PC-9 (cell line): ENCODE measurements around the gene SPDYA. TPM values are rescaled to one million over a fixed set of nuclear protein-coding genes. Genes with fewer than 3 reads are reported as not detected.

ENCODE experiments used
- BruUV-seq: library from RNA; stranded (reverse); fragments of 400-500 nt; replicated peaks from 2 replicates; lab custom pipeline; 2021; lab: Mats Ljungman, UMichigan
- CTCF ChIA-PET: fragments of 300-600 bp; sonication (Branson Sonifier 250); formaldehyde crosslinking; loops from one replicate; lab custom pipeline; 2022; ENCODE audit warnings: antibody characterized with exemption; lab: Charles Lee
- POLR2A ChIA-PET: fragments of 300-600 bp; sonication (Branson Sonifier 250); formaldehyde crosslinking; loops from one replicate; lab custom pipeline; 2022; ENCODE audit warnings: antibody characterized with exemption; ENCODE audit not compliant: unreplicated experiment; lab: Charles Lee
- DNase-seq, 2 experiments: peaks; one replicate each; pipeline versions ENCODE4 v3.0.0 to v3.0.0-alpha.2; 2015 to 2022; ENCODE audit warnings: mixed read lengths in 1 of 2
- H2AFZ ChIP-seq: fragments of 200-600 bp; sonication (generic); 2 replicates; pipeline ENCODE4 v1.8.1; 2017; ENCODE audit warnings: antibody characterized with exemption
- H3F3A ChIP-seq: fragments of 200-600 bp; sonication (generic); 2 replicates; pipeline ENCODE4 v1.8.1; 2017; ENCODE audit warnings: antibody characterized with exemption, mild to moderate bottlenecking, low read depth; ENCODE audit not compliant: insufficient read depth
- H3K27ac ChIP-seq: fragments of 200-600 bp; sonication (generic); 2 replicates; pipeline ENCODE4 v1.6.1; 2016; ENCODE audit warnings: mixed run types
- H3K27me3 ChIP-seq: fragments of 200-600 bp; sonication (generic); 2 replicates; pipeline ENCODE4 v1.6.1; 2016; ENCODE audit warnings: low read depth, mixed run types; ENCODE audit not compliant: insufficient read depth
- H3K36me3 ChIP-seq: fragments of 200-600 bp; sonication (generic); 2 replicates; pipeline ENCODE4 v1.6.1; 2016; ENCODE audit warnings: low read depth, mixed run types
- H3K4me1 ChIP-seq: fragments of 200-600 bp; sonication (generic); replicated peaks from 2 replicates; pipeline ENCODE4 v1.6.1; 2016; ENCODE audit warnings: mixed run types; ENCODE audit not compliant: insufficient read depth
- H3K4me2 ChIP-seq: fragments of 200-600 bp; sonication (generic); 2 replicates; pipeline ENCODE4 v1.6.1; 2017; ENCODE audit warnings: mixed run types
- H3K4me3 ChIP-seq: fragments of 200-600 bp; sonication (generic); 2 replicates; pipeline ENCODE4 v1.6.1; 2016; ENCODE audit warnings: mixed run types
- H3K79me2 ChIP-seq: fragments of 200-600 bp; sonication (generic); 2 replicates; pipeline ENCODE4 v1.6.1; 2017; ENCODE audit warnings: low read depth, mixed run types
- H3K9me2 ChIP-seq: fragments of 200-600 bp; sonication (generic); 2 replicates; pipeline ENCODE4 v1.8.1; 2017; ENCODE audit warnings: mild to moderate bottlenecking; ENCODE audit not compliant: insufficient read depth
- H3K9me3 ChIP-seq: fragments of 200-600 bp; sonication (generic); 2 replicates; pipeline ENCODE4 v1.8.1; 2016; ENCODE audit warnings: low read depth; ENCODE audit not compliant: insufficient read depth
- H4K20me1 ChIP-seq: fragments of 200-600 bp; sonication (generic); 2 replicates; pipeline ENCODE4 v1.8.1; 2017; ENCODE audit not compliant: insufficient read depth
- EZH2 ChIP-seq: fragments of 200-600 bp; sonication (generic); IDR thresholded peaks from 2 replicates; pipeline ENCODE4 v1.8.0; 2017; ENCODE audit warnings: antibody characterized with exemption, low read depth
- intact Hi-C: fragments of 100-400 bp; cut with micrococcal nuclease; formaldehyde crosslinking; loops from one replicate; pipeline ENCODE4 v1.10.0; 2022; ENCODE audit not compliant: unreplicated experiment
- total RNA-seq: library from RNA; stranded (reverse); gene quantifications from 2 replicates; pipeline ENCODE4 v1.2.3, GENCODE V29; 2021
- TF ChIP-seq, protein P1 (sequence below): fragments of 200-600 bp; sonication (generic); conservative IDR thresholded peaks from 2 replicates; pipeline ENCODE4 v1.6.1; 2017; ENCODE audit warnings: mixed run types, antibody characterized with exemption, mild to moderate bottlenecking, moderate library complexity

The SPDYA gene
- total RNA-seq, 1 experiment from 2014 or later, result 1.9 TPM

DNA sequence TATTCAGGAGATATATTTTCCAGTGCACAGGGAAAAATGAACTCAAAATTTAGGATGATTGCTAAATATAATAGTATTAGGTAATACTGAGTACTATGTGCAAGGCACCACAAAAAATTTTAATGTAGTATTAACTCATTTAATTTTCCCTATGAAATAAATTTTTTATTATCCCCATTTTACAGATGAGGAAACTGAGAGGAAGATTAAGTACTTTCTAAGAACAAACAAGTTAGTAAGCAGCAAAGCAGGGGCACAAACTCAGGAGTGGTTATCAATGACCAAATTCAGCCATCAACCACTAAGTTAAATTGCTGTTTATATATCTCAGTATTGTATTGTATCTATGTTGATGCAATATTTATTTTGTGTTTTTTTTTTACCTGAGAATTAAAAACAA lies 14.2 kb downstream of the SPDYA start:
- no peaks in the 10 kb centered on the region for H3K36me3 ChIP-seq
- H3K79me2 ChIP-seq, result no peaks in the 10 kb centered on the region
- no peaks in the 10 kb centered on the region for H3K9me3 ChIP-seq
- TF ChIP-seq EZH2, result no peak
- TF ChIP-seq, protein P1, sequence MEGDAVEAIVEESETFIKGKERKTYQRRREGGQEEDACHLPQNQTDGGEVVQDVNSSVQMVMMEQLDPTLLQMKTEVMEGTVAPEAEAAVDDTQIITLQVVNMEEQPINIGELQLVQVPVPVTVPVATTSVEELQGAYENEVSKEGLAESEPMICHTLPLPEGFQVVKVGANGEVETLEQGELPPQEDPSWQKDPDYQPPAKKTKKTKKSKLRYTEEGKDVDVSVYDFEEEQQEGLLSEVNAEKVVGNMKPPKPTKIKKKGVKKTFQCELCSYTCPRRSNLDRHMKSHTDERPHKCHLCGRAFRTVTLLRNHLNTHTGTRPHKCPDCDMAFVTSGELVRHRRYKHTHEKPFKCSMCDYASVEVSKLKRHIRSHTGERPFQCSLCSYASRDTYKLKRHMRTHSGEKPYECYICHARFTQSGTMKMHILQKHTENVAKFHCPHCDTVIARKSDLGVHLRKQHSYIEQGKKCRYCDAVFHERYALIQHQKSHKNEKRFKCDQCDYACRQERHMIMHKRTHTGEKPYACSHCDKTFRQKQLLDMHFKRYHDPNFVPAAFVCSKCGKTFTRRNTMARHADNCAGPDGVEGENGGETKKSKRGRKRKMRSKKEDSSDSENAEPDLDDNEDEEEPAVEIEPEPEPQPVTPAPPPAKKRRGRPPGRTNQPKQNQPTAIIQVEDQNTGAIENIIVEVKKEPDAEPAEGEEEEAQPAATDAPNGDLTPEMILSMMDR, result no peak
- no peak overlapping the region for H2AFZ ChIP-seq
- DNase-seq, result no peak
- CTCF ChIA-PET, result no interaction called here
- H3K9me2 ChIP-seq, result no peaks in the 10 kb centered on the region
- peaks cover 13% of the 10 kb centered on the region for H3F3A ChIP-seq
- H3K4me3 ChIP-seq, result no peak overlapping the region
- BruUV-seq, result no TSS peak
- no peaks in the 10 kb centered on the region for H3K4me1 ChIP-seq
- H3K27ac ChIP-seq, result no peak overlapping the region
- POLR2A ChIA-PET, result no interaction called here
- H3K4me2 ChIP-seq, result no peak overlapping the region
- intact Hi-C loops, result loop anchor here (10.0 kb wide), 1 partner anchor 110 kb away; no protein-coding TSS in a partner anchor
- H4K20me1 ChIP-seq, result no peaks in the 10 kb centered on the region
- H3K27me3 ChIP-seq, result no peaks in the 10 kb centered on the region

DNA sequence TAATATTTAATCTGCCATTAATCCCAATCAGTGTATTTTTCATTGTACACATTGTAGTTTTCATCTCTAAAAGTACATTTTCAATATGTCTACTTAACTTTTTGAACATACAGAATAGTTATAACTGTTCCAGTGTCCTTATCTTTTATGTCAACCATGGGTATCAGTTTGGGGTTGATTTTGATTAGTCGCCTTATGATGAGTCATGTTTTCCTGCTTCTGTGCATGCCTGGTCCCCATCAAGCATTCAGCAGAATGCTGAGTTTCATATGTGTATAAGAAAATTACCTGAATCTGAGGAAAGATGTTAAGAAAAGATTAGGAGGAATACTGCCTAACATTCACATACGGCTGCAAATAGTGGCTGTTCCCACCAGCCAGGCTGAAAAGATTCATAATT lies 17.7 kb downstream of the SPDYA start:
- intact Hi-C loops, result loop anchor here (10.0 kb wide), 1 partner anchor 106 kb away; no protein-coding TSS in a partner anchor
- H2AFZ ChIP-seq, result no peak overlapping the region
- H3K9me3 ChIP-seq, result no peaks in the 10 kb centered on the region
- ChIA-PET CTCF (no interaction called here), POLR2A (no interaction called here)
- H3K27me3 ChIP-seq, result no peaks in the 10 kb centered on the region
- H3K9me2 ChIP-seq, result no peaks in the 10 kb centered on the region
- no peaks in the 10 kb centered on the region for H3K4me1 ChIP-seq
- H3K4me2 ChIP-seq, result no peak overlapping the region
- no peaks in the 10 kb centered on the region for H4K20me1 ChIP-seq
- no peak overlapping the region for H3K27ac ChIP-seq
- no peak for DNase-seq
- BruUV-seq, result no TSS peak
- TF ChIP-seq EZH2, result no peak
- TF ChIP-seq, protein P1, result no peak
- no peaks in the 10 kb centered on the region for H3K36me3 ChIP-seq
- H3K4me3 ChIP-seq, result no peak overlapping the region
- no peaks in the 10 kb centered on the region; the same call in 1 of the 2 replicates for H3F3A ChIP-seq
- H3K79me2 ChIP-seq, result no peaks in the 10 kb centered on the region

DNA sequence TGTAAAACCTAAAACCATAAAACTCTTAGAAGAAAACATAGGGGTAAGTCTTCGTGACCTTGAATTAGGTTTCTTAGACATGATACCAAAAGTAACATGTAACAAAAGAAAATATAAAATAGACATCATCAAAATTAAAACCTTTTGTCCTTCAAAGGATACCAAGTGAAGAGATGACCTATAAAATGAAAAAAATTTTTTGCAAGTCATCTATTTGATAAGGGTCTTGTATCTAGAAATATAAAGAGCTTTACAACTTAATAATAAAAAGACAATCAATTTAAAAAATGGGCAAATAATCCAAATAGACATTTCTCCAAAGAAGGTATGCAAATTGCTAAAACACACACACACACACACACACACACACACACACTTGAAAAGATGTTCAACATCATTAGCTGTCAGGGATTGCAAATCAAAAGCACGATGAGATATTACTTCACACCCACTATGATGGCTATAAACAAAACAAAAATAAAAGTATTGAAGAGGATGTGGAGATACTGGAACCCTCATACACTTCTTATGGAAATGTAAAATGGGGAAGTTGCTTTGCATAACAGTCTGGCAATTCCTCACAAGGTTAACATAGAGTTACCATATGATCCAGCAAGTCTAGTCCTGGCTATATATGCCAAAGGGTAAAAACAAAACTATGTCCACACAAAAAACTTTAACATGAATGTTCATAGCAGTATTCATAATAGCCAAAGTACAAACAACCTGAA lies 23.3 kb downstream of the SPDYA start:
- no peaks in the 10 kb centered on the region for H3K79me2 ChIP-seq
- POLR2A ChIA-PET, result no interaction called here
- no peak for DNase-seq
- no peak overlapping the region for H2AFZ ChIP-seq
- no peaks in the 10 kb centered on the region for H3K9me3 ChIP-seq
- H3K27me3 ChIP-seq, result no peaks in the 10 kb centered on the region
- H3F3A ChIP-seq, result no peaks in the 10 kb centered on the region
- no peaks in the 10 kb centered on the region for H4K20me1 ChIP-seq
- no peaks in the 10 kb centered on the region for H3K9me2 ChIP-seq
- intact Hi-C loops, result no loop called here
- H3K27ac ChIP-seq, result no peak overlapping the region
- H3K4me1 ChIP-seq, result no peaks in the 10 kb centered on the region
- H3K4me2 ChIP-seq, result no peak overlapping the region
- no peak for TF ChIP-seq EZH2
- TF ChIP-seq, protein P1, result no peak
- H3K36me3 ChIP-seq, result no peaks in the 10 kb centered on the region
- CTCF ChIA-PET, result interaction anchor here (0.5 kb wide), 1 partner anchor 45 kb away, joined by 8 read pairs; no protein-coding TSS in a partner anchor
- no peak overlapping the region for H3K4me3 ChIP-seq
- BruUV-seq, result no TSS peak
